ENCODE measurements around the gene CNGA3. TPM values are rescaled to one million over a fixed set of nuclear protein-coding genes. Genes with fewer than 3 reads are reported as not detected.

Gene CNGA3
- total RNA-seq, 1 donor from 2014 or later = not detected

GRCh38 chr2:98327776-98328175, 18.5 kb upstream of the CNGA3 start:
- no peak for DNase-seq (ENCODE audit: low read depth in 2 of 2)

GRCh38 chr2:98329549-98329948, 16.7 kb upstream of the CNGA3 start:
- no peak for DNase-seq (ENCODE audit: low read depth in 2 of 2)

GRCh38 chr2:98332989-98333388, 13.3 kb upstream of the CNGA3 start:
- no peak for DNase-seq (ENCODE audit: low read depth in 2 of 2)

GRCh38 chr2:98333922-98334321, 12.3 kb upstream of the CNGA3 start:
- DNase-seq (ENCODE audit: low read depth in 2 of 2) = no peak

GRCh38 chr2:98334439-98335078, 11.7 kb upstream of the CNGA3 start:
- peak in 1 of 2 donors; percentile 73 for DNase-seq (ENCODE audit: low read depth in 2 of 2)

- DNase-seq (ENCODE audit: low read depth in 2 of 2) = no peak
Observed at GRCh38 chr2:98335271-98335670, 11.0 kb upstream of the CNGA3 start.

GRCh38 chr2:98341241-98341640, 5.0 kb upstream of the CNGA3 start:
- no peak for DNase-seq (ENCODE audit: low read depth in 2 of 2)

- no peak for DNase-seq (ENCODE audit: low read depth in 2 of 2)
Observed at GRCh38 chr2:98343285-98343684, 3.0 kb upstream of the CNGA3 start.

GRCh38 chr2:98347298-98348065, 1.2 kb downstream of the CNGA3 start:
- DNase-seq (ENCODE audit: low read depth in 2 of 2) = no peak

GRCh38 chr2:98348066-98348561, 1.9 kb downstream of the CNGA3 start:
- no peak for DNase-seq (ENCODE audit: low read depth in 2 of 2)

GRCh38 chr2:98350411-98350810, 4.2 kb downstream of the CNGA3 start:
- no peak for DNase-seq (ENCODE audit: low read depth in 2 of 2)

- DNase-seq (ENCODE audit: low read depth in 2 of 2) = no peak
Observed at GRCh38 chr2:98355881-98356280, 9.6 kb downstream of the CNGA3 start.

GRCh38 chr2:98356729-98357128, 10.5 kb downstream of the CNGA3 start:
- no peak for DNase-seq (ENCODE audit: low read depth in 2 of 2)

- no peak for DNase-seq (ENCODE audit: low read depth in 2 of 2)
Observed at GRCh38 chr2:98357849-98358248, 11.6 kb downstream of the CNGA3 start.

GRCh38 chr2:98359986-98360385, 13.7 kb downstream of the CNGA3 start:
- DNase-seq (ENCODE audit: low read depth in 2 of 2) = no peak

- DNase-seq (ENCODE audit: low read depth in 2 of 2) = no peak
Observed at GRCh38 chr2:98367721-98368120, 21.5 kb downstream of the CNGA3 start.

- DNase-seq (ENCODE audit: low read depth in 2 of 2) = no peak
Observed at GRCh38 chr2:98369710-98370239, 23.5 kb downstream of the CNGA3 start.

- DNase-seq (ENCODE audit: low read depth in 2 of 2) = no peak
Observed at GRCh38 chr2:98372121-98372520, 25.9 kb downstream of the CNGA3 start.

GRCh38 chr2:98372579-98372978, 26.3 kb downstream of the CNGA3 start:
- no peak for DNase-seq (ENCODE audit: low read depth in 2 of 2)

GRCh38 chr2:98374286-98374685, 28.0 kb downstream of the CNGA3 start:
- DNase-seq (ENCODE audit: low read depth in 2 of 2) = no peak

- no peak for DNase-seq (ENCODE audit: low read depth in 2 of 2)
Observed at GRCh38 chr2:98374958-98375570, 28.8 kb downstream of the CNGA3 start.

- no peak for DNase-seq (ENCODE audit: low read depth in 2 of 2)
Observed at GRCh38 chr2:98376301-98376910, 30.1 kb downstream of the CNGA3 start.
